Right renal pelvis (tissue), 4 donors: ENCODE data around the gene BNIPL. TPM values are rescaled to one million over a fixed set of nuclear protein-coding genes. Genes with fewer than 3 reads are reported as not detected.

ENCODE experiments used
- DNase-seq, 4 donors: peaks; one replicate each; pipeline ENCODE4 v3.0.0-alpha.2; 2013; ENCODE audit warnings: low read depth in 4 of 4, low spot score in 3 of 4, missing footprints in 1 of 4
- polyA plus RNA-seq, 4 donors: library from polyadenylated mRNA; unstranded; fragments of 120-200 nt; gene quantifications; one replicate each; pipeline ENCODE4 v1.2.1, GENCODE V29; 2013; ENCODE audit not compliant: insufficient read length in 4 of 4

Gene BNIPL, protein sequence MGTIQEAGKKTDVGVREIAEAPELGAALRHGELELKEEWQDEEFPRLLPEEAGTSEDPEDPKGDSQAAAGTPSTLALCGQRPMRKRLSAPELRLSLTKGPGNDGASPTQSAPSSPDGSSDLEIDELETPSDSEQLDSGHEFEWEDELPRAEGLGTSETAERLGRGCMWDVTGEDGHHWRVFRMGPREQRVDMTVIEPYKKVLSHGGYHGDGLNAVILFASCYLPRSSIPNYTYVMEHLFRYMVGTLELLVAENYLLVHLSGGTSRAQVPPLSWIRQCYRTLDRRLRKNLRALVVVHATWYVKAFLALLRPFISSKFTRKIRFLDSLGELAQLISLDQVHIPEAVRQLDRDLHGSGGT
- 1 to 10 TPM; 1.3 to 4.9 (median 2.0) TPM for polyA plus RNA-seq

DNA sequence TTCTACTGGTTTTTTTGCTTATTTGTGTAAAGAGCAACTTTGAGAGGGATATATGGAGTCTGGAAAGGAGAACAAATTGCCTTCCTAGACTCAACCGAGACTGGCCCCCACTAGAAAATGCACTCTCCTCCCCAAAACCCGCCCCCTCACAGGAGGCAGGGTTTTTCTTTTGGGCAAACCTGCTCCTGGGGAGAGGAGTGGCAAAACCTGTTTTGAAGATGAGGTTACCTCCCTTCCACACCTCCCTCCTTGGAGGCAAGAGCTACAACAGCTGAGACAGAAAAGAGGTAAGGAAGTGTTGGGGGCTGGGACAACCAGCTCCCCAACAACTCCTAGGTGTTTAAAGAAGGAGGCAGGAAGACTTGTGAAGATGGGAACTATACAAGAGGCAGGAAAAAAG is at the start of gene BNIPL:
TSS of gene BNIPL (plus strand) at position 231 of the 400 bp plus-strand sequence. CDS start at position 371, 140 bp downstream.
- no peak for DNase-seq

DNA sequence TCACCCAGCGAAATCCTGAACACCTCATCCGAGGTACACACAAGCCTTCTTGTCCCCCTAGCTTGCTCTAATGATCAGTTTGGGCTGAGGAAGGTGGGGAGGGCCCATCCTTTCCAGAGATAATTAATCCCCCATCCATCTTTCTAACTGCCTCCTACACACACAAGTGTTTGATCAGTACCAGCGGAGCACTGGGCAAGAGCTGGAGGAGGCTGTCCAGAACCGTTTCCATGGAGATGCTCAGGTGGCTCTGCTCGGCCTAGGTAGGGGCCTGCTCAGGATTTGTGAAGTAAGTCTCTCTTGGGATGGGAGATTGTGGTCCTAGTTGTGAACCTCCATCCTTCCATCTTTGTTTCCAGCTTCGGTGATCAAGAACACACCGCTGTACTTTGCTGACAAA is 48.5 kb upstream of the BNIPL start:
- no peak for DNase-seq

DNA sequence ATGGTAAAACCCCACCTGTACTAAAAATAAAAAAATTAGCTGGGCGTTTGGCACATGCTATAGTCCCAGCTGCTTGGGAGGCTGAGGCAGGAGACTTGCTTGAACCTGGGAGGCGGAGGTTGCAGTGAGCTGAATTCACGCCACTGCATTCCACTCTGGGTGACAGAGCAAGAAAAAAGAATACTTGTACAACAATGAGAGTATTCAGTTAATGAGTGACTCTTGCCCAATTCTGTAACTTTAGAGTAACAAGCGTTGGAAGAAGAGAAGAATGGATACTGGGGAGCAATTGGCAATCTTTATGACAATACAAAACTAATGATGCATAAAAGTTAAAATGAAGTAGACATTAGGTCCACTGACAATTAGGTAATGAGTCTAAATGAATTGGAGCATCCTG is 43.8 kb upstream of the BNIPL start:
- DNase-seq: no peak

DNA sequence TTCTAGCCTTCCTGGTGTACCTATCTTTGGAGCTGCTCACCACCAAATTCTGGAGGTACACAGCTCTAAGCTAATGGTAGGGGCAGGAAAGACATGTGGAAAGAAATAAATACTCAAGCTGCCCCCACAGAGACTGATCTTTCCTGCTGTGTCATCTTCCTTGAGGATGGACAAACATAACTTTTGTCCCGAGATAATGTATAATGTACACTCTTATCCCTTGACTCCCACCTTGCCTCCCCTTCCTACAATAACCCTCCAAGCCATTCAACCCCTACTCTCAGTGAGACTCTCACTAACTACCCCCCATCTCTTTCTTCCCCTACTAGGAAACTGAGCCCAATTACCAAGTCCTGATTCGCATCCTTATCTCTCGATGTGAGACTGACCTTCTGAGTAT is 42.1 kb upstream of the BNIPL start:
- no peak for DNase-seq

DNA sequence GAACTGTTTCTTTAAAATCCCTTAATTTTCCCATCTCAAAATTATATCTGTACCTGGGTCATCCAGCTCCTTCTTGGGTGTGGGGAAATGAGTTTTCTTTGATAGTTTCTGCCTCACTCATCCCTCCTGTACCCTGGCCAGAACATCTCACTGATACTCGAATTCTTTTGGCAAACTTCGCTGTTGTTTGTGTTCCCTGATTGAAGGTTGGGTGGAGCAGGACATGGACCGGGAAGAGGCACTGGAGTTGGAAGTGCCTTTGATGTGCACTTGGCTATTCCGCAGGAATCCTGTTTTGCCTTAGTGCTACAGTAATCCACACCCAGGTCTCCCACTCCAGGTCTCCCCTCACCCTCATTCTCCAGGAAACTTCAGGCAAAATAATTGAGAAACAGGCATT is 40.9 kb upstream of the BNIPL start:
- no peak for DNase-seq

DNA sequence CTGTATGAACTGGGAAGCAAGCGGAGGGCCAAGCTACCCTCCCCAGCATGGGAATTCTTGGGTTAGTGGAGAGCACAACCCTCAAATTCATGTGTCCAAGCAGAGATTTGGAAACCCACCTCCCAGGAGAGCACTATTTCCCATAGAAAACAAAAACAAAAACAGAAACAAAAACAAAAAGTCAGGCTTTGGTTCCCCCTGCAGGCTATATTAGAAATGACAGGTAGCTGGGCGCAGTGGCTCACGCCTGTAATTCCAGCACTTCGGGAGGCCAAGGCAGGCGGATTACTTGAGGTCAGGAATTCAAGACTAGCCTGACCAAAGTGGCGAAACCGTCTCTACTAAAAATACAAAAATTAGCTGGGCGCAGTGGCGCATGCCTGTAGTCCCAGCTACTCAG is 40.5 kb upstream of the BNIPL start:
- no peak for DNase-seq

DNA sequence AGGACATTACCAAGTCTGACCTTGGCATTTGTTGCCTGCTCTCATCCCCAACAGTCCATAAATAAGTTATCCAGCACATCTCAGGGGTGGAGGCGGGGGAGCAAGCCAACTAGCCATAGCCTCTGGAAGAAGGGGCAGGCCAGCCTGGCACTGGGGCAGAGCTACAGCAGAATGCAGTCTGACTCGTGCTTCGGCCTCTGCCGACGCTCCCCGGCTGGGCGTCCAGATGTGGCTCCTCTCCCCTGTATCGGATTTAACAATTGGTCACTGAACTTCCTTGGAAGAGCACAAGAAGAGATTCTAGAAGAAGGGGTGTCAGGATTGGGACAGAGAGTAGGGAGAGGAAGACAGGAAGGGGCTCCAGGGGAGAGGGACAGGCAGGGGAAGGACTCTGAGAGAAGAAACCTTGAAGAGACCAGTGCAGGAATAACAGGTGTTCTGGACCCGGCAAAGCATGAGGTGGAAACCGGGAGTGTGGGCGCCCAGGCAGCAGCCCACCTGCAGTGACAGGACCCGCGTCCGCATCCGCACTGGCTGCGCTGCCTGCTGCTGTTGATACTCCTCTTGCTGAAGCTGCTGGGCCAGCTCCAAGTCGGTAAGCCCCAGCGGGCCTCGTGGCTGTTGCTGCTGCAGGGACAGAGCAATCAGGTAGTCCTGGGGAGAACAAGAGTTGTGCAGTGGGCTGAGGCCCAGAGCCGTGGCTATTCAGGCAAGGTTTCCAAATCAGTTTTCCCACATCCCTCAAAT is 39.1 kb upstream of the BNIPL start:
- DNase-seq: no peak

DNA sequence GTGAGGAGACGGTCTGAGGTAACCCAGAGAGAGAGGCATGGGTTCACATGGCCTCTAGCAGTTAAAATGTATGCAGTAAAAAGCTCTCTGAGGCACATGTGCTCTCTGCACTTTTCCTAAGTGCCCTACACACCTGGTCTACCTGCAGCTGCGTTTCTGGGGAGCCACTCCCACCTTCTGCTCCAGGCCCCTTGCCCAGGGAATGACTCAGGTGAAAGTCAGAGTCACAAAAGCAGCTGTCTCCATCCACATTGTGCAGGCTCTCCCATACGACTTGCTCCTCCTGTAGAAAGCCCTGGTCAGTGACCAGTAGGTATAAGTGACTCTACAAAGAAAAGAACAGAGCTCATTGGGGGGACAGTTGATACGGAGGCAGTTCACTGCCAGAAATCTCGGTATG is 38.4 kb upstream of the BNIPL start:
- no peak for DNase-seq

DNA sequence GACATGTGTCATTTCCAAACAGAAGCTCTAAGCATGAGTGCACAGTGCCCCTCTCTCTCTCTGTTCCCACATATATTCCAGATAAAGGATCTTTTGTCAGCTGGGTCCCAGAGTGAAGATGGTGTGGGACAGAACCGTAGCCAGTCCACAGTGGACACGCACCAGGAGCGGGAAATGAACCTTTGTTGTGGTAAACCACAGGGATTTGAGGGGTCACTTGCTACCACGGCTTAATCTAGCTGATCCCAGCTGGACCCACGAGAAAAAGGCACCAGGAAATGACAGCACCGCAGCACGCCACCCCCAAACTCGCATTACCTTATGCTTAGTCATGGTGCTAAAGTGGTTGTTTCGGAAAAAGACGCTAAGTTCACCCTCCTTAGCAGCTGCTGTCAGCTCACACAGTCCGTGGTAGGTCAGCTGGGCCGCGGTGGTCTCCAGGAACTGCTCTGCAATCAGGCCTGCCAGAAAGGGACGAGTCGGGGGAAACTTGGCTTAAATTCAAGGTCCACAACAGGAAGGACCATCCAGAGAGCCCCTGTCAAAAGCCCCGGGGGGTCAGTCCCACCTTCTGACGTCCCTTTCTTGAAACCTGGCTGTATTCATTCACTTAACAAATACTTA is 37.2 kb upstream of the BNIPL start:
- DNase-seq: no peak

DNA sequence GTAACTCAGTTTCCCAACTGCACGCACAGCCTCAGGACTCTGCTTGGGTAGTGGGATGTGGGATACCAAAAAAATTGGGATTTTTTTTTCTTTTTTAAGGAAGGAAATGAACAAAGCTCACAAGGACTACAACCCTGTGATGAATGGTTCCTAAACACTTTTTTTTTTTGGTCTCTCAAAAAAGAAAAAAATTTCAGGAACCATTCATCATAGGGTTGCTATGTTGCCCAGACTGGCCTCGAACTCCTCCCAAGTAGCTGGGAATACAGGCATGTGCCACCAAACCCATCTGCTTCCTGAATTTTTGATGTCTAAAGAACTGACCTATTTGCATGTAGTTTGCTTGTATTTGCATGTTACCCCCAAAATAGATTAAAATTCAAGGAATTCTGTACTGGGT is 36.5 kb upstream of the BNIPL start:
- DNase-seq: no peak

DNA sequence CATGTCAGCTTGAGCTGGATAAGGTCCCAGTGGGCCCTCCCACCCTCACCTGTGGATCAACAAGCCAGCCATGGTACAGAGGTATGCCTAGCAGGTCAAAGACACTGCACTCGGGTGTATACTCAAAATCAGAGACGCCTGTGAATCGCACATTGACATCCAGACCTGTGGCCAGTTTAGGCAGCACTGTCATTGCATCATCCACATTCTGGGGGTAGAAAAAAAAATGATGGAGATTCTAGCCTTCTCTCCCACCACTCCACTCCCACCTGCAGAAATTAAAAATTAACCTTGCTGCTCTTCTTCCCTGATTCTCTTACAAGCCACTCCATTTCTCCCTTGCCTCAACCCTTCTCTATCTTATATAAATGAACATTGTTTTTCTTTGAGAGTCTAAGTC is 36.0 kb upstream of the BNIPL start:
- no peak for DNase-seq

DNA sequence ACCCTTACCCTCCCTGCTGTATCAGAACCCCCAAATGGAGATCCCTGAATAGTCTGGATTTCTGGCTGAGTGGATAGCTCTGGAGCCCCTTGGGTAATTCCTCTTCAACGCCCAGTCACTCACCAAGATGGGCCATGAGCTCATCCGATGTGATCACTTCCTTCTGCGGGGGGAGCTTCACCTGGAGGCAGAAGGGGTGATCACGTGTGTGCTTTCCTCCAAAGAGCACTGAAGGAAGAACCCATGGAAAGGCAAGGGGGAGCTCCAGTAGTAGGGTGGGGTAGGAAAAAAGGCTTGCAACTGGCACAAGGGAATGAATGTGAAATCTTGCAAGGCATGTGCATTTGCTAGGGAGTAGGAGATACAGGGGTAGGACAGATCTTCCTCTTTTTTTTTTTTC is 34.8 kb upstream of the BNIPL start:
- no peak for DNase-seq

DNA sequence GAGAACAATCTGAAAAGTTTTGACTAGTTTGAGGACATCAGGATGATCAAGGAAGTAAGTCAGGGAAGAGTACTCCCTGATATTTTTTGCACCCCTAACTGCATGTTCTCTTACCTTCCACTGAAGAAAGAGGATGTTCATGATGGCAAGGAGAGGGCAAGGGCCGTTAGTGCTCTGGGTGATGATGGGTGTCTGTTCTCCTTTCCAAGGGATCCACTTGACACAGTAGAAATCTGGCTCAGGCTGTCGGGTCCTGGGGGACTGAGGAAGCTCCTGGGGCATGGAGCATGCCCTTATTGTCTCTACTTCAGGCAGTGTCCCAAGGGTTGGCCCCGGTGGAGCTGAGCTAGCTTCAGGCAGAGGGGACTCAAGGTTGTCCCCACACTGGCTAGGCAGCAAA is 34.3 kb upstream of the BNIPL start:
- DNase-seq: no peak

DNA sequence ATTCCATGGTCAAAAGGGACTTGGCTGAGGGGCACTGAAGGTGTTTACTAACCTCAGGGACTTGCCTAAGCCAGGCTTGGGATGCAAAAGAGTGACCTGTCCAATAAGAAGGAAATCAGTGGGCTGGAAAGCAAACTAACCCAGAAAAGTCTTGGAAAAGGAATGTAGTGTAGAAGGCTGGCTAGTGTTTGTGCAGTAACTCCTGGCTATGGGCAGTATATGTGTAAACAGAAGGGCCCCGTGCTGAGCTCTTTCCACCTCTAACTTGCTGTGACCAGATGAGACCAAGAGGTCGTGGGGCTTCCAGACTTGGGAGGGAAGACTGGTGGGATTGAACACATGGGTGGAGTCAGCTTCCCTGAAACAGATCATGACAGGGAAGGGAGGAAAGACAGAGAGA is 33.8 kb upstream of the BNIPL start:
- no peak for DNase-seq

DNA sequence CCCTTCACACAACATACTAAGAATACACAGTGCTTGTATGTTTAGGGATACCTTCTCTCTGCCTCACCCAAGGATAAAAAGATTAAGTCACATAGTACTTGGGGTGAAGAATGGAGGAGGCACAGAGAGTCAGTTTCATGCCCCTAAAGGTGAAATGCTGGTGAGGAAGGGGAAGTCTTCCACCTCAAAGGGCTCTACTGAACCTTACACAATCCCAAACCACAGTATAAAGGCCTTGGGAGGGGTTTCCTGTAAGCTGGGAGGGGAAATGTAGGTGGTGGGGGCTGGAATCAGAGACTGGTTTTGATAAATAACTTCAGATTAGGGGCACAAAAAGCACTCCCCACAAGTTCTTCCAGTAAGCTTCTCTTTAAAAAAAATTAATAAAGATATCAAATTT is 33.2 kb upstream of the BNIPL start:
- DNase-seq: no peak

DNA sequence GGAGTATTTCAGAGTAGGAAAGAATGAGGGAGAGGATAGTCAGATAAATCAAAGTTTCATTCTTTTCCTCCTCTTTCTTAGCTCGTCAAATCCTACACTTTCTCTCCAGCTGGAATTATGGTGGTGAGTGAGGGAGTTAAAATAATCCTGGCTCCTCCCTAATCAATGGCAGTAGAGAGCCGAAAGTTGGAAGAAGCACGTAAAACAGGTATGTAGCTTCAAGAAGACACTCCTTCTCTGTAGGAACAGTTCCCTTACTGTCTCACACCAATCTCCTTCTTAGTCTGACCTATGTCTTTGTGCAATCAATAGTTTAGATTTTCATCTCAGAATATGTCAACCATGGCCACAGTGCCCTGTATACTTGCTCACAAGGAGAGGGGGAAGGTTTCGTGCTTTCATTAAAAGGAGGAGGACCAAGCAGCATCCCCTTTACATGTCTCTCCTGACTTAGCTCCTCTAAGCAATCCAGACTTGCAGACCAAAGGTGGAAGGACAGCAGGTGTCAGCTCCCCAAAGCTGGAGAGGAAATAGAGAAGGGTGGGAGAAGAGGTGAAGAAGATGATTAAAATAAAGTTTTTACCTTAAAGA is 30.6 kb upstream of the BNIPL start:
- no peak for DNase-seq

DNA sequence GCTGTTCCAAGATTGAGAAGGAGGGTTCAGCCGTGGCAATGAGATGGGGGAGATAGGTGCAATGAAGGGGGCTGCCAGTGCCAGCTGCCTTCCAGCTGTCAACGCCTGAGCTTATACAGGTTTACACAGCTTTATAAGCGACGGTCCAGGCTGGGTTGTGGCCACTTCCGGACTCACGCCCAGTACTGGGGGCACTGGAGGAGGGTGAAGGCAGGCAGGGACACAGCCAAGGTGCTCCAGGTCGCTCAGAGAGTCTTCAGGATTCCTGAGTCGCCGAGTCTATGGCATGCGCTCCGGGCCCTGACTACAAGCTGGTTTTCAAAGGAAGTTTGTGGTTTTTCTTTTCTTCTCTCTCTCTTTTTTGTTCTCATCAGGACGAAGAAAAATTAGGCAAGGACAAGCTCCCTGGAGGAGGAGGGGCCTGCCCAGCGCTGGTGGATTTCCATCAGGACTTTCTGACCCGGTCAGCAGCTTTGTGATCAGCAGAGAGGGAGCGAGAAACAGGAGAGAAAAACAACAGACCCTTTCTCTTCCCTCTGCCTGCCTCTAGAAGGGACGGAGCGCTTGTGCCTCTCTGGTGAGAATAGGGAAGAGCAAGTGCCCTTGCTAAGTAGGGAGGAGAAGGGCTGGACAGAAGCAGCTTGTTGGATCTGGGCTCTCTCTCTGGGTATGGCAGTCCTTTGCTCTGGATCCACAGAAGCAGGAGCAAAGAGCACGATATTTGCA is 29.9 kb upstream of the BNIPL start, which contains the start of gene MINDY1:
TSS of gene MINDY1 (minus strand) at position 576 of the 726 bp plus-strand sequence. CDS start 4,285 bp downstream, outside the sequence.
- DNase-seq: peak in 3 of 4 donors; percentile 69 to 78 (median 77)

DNA sequence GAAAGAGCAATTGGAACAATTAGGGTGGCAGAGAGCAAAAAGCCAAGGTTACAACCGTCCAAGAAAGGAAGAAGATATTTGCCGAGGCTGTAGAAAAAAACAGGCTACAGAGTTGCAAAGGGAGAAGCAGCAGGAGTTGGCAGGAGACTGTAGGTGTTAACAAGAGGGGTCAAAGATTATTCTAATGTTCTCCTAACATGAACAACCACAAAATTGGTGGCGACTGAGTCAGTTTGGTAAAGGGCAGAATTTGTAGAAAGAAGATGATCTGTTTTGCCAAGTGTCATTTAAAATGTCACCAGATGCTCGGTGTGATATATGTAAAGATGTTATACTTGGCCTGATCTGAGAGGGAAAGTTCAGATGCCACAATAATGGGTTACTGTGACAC is 28.5 kb upstream of the BNIPL start:
- DNase-seq: no peak

DNA sequence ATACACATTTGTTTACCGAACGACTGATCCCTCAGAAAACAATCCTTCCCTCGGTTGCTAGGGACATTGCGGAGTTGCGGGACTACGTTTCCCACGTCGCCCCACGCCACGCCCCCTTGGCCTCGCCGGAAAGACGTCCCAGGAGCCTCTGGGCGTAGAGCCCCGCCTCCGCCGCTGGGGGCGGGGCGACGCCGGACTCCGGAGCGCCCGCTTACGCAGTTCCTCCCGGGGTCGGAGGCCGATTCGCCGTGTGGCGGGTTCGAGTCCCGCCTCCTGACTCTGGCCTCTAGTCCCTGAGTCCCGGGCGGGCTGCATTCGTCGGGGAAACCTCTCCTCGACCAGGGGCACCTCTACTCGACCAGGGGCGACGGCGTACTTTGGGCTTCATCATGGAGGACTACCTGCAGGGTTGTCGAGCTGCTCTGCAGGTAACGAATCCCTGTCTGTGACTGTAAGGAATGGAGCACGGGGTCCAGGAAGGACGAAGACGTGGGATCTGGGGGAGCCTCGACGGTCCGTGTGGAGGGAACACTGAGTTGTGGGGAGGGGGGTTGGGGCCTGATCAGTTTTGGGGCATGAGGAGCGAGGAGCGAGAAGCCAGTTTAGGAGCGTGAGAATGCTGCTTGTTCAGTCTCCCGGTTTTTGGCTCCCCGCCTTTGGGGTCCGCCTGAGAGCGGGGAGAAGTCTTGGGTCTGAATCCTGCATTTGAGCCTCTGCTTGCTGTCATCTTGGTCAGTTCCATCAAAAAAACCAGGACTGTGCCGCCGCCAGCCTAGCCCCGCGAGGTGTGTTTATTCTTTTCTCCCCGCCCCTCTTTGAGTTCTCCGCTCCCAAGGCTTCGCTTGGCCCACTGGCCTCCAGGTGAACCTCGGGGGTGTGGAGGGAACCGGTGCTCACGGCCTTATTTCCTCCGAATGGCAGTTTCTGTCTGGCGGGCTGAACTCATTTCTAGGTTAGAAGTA is 27.9 kb upstream of the BNIPL start, which contains the start of gene PRUNE1:
TSS of gene PRUNE1 (plus strand) at position 206 of the 962 bp plus-strand sequence. CDS start at position 390, 184 bp downstream.
- DNase-seq: peak; percentile 93 to 96 (median 94)
